NCI-H1105 (cell line): Measurements from ENCODE around the gene CCZ1.
"Not testable (repeated sequence)": the region's sequence is repeated elsewhere in the genome, so short reads cannot be mapped to it uniquely, and the experiment has no call there.

ENCODE experiments used
- DNase-seq: peaks from one replicate; lab custom pipeline; 2025; lab: John Stamatoyannopoulos, UW

Gene CCZ1

DNA sequence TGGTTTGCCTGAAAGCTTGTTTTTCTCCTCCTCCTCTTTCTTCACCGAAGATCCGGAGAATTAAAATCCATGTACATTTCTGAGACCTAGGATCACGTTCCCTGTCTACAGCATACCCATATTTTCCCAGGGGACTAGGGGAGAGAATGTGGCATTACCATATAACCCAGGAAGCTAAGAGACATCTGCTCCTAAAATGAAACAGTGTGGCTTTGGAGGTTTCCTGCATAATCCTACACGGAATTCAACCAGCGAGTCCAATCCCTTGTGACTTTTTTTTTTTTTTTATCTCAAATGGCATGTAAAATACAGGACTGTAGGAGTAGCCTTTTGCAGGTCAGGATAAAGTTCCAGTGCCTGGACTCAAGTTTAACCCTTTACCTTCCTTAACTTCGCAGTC, 10.3 kb downstream of the CCZ1 start:
- DNase-seq = not testable (repeated sequence)

DNA sequence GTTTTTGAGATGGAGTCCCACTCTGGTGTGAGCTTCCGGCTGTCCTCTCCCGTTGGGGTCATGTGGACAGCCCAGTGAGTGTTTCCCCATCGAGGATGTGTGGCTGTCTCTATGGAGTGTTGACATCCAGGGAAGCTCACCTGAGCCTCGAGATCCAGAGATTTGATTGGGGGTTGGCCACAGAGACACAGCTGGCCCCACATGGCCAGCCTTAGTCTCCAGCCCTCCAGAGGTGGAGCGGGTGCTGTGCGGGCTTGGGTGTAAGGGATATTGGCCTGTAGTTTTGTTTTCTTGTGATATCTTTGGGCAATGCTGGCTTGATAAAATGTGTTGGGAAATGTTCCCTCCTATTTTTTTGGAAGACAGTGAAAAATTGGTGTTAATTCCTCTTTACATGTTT, 18.0 kb downstream of the CCZ1 start:
- DNase-seq = not testable (repeated sequence)

DNA sequence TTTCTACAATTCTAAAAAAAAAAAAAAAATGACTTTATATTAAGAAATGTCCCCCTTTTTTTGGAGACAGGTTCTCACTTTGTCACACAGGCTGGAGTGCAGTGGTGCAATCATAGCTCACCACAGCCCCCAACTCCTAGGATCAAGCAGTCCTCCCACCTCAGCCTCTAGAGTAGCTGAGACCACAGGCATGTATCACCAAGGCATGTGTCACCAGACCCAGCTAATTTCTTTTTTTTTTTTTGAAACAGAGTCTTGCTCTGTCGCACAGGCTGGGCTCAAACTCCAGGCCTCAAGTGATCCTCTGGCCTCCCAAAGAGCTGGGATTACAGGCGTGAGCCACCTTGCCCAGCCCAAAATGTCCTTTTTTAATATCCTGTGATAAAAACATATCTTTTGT, 25.6 kb downstream of the CCZ1 start:
- not testable (repeated sequence) for DNase-seq

- DNase-seq = not testable (repeated sequence)
Measured at GRCh38 chr7:5924630-5925029, 26.1 kb downstream of the CCZ1 start.

- not testable (repeated sequence) for DNase-seq
Measured at GRCh38 chr7:5926263-5926870, 27.8 kb downstream of the CCZ1 start.

DNA sequence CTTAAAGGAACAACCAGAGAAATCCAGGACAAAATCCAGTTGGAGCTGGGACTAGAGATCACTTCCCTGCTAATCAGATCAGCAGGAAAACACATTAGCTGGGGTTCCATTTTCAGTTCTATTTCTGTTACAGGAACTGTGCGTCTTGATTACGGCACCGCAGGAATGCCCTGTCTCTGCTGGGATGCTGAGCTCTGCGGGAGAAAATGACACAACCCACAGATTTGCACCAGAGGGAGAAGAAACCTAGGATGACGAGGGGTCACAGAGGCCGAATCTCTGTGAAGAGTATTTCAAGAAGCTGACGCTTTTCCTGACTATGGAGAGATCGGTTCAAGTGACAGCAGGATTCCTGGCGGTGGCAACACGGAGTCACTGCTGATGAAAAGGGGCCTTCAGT, 31.8 kb downstream of the CCZ1 start:
- not testable (repeated sequence) for DNase-seq

GRCh38 chr7:5931250-5931649, 32.7 kb downstream of the CCZ1 start:
- DNase-seq = not testable (repeated sequence)

DNA sequence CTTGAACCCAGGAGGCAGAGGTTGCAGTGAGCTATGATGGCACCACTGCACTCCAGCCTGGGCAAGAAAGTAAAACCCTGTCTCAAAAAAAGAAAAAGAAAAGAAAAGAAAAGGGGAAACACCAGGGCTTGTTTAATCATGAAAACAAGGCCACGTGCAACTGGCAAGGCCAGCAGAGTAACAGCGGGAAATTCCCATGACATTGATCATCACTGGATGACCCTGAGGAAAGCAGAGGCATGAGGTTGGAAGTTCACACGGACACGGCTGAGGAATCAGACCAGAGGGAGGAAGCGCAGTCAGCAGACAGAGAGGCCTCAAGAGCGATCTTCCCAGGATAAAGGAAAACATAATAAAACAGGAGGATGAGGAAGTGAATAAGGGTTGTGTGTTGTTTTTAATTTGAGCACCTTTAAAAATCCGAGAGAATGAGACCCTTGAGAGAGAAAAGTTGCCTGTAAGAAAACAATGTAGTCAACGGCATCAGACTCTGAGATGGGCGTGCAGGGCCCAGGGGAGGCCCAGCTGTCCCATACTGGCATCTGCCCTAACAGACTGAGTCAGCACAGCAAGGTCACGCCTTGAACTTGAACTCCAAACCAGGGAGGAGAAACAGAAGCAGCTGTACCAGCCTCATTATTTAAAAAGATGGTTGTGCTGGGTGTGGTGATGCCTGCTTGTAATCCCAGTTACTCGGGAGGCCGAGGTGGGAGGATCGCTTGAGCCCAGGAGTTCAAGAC, 33.5 kb downstream of the CCZ1 start:
- DNase-seq = not testable (repeated sequence)

- DNase-seq = not testable (repeated sequence)
Measured at GRCh38 chr7:5934945-5935450, 36.5 kb downstream of the CCZ1 start.

DNA sequence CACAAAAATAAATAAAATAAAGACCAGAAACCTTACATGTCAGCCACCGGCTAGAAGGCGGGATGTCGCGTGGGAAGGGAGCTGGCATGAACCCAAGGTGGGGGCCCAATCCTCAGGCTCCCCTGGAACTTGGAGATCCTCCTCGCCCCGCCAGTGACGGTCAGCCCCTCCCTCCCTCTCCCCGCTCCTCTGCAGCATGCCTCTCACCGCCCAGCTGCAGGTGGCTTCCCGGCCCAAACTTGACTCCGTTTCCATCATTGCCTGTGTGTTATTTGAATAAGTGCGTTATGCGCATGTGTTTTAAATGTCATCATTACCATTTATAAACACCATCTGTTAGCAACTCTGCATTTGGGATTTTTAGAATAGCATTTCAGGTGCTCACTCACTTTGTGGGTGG, 64.7 kb downstream of the CCZ1 start:
- not testable (repeated sequence) for DNase-seq

GRCh38 chr7:5963810-5964209, 65.3 kb downstream of the CCZ1 start:
- DNase-seq = not testable (repeated sequence)

GRCh38 chr7:5970347-5970911, 71.9 kb downstream of the CCZ1 start, which contains the start of gene RSPH10B:
Gene RSPH10B, minus strand, starts transcription at chr7:5970689. Its CDS starts 3,573 bp downstream, at chr7:5967116.
- DNase-seq = not testable (repeated sequence)

GRCh38 chr7:5973580-5973979, 75.0 kb downstream of the CCZ1 start:
- DNase-seq = not testable (repeated sequence)
